Measurements from ENCODE around the gene CDCA5. TPM values are rescaled to one million over a fixed set of nuclear protein-coding genes. Genes with fewer than 3 reads are reported as not detected.

The CDCA5 gene
- total RNA-seq, 4 donors from 2014 or later: 0.36 to 1.3 (median 1.00) TPM; not detected in 1

- peaks cover 0 to 40% of the 10 kb centered on the region in 2 donors for H3K36me3 ChIP-seq
Measured at GRCh38 chr11:65085446-65085845, 1.6 kb upstream of the CDCA5 start.

GRCh38 chr11:65084598-65085375 is 947 bp upstream of the CDCA5 start:
- ATAC-seq: peak in 1 of 2 donors; percentile 1
- intact Hi-C loops (cut with DNase I; ENCODE audit: low total_unique reads): loop anchor here (1.0 to 5.0 kb wide), 7 partner anchors 12 to 1261 kb away; partner anchors contain the start of genes BRMS1, FAU, MRPL49 and SAC3D1
- H3K4me3 ChIP-seq: peak overlapping the region; percentile 71 to 95 (median 81)
- peak overlapping the region; percentile 90 to 98 (median 91) for H3K27ac ChIP-seq
- peaks cover 12 to 18% of the 10 kb centered on the region in 2 donors for H3K4me1 ChIP-seq
- in situ Hi-C loops (cut with MboI; ENCODE audit: low sequenced_read_pairs in 4 of 4): no loop called here
- H3K9me3 ChIP-seq: no peaks in the 10 kb centered on the region
- H3K36me3 ChIP-seq: peaks cover 0 to 40% of the 10 kb centered on the region in 2 donors
- DNase-seq: no peak
- H3K27me3 ChIP-seq: no peaks in the 10 kb centered on the region
- TF ChIP-seq POLR2A (IDR thresholded peaks at IDR 0.05): no peak
- no peak for TF ChIP-seq CTCF (IDR thresholded peaks at IDR 0.05 in 4 of 5, conservative IDR thresholded peaks at IDR 0.05 in 1 of 5)

More at GRCh38 chr11:65085446-65085845, 1.6 kb upstream of the CDCA5 start:
- no peak for DNase-seq
- H3K27ac ChIP-seq: no peak overlapping the region
- no peak overlapping the region for H3K4me3 ChIP-seq
- no peaks in the 10 kb centered on the region for H3K9me3 ChIP-seq
- TF ChIP-seq POLR2A (IDR thresholded peaks at IDR 0.05): no peak
- TF ChIP-seq CTCF (IDR thresholded peaks at IDR 0.05 in 4 of 5, conservative IDR thresholded peaks at IDR 0.05 in 1 of 5): no peak
- H3K27me3 ChIP-seq: no peaks in the 10 kb centered on the region
- in situ Hi-C loops (cut with MboI; ENCODE audit: low sequenced_read_pairs in 4 of 4): no loop called here
- ATAC-seq: no peak
- peaks cover 12 to 18% of the 10 kb centered on the region in 2 donors for H3K4me1 ChIP-seq
- intact Hi-C loops (cut with DNase I; ENCODE audit: low total_unique reads): loop anchor here (2.0 kb wide), 1 partner anchor 31 kb away; the partner anchor contains the start of gene ZNHIT2

- in situ Hi-C loops (cut with MboI; ENCODE audit: low sequenced_read_pairs in 4 of 4): no loop called here
- intact Hi-C loops (cut with DNase I; ENCODE audit: low total_unique reads): loop anchor here (5.0 kb wide), 1 partner anchor 41 kb away; the partner anchor contains the start of gene SAC3D1
Measured at GRCh38 chr11:65083134-65083833, 556 bp downstream of the CDCA5 start.

More at GRCh38 chr11:65083134-65083833, 556 bp downstream of the CDCA5 start:
- Histone ChIP-seq H3K9me3 (no peaks in the 10 kb centered on the region), H3K27me3 (no peaks in the 10 kb centered on the region), H3K4me3 (peak overlapping the region; percentile 71 to 95 (median 81)), H3K27ac (peak overlapping the region; percentile 90 to 98 (median 91)), H3K4me1 (peaks cover 12 to 18% of the 10 kb centered on the region in 2 donors), H3K36me3 (peaks cover 0 to 31% of the 10 kb centered on the region in 2 donors)
- TF ChIP-seq POLR2A (IDR thresholded peaks at IDR 0.05) (no peak), CTCF (IDR thresholded peaks at IDR 0.05 in 4 of 5, conservative IDR thresholded peaks at IDR 0.05 in 1 of 5) (no peak)
- DNase-seq (no peak), ATAC-seq (peak in 1 of 2 donors; percentile 1)

All from gastrocnemius medialis (tissue), 4 donors.